Right forelimb (tissue), 1 donor: ENCODE data around the gene PIN1.
"Not testable (repeated sequence)": the region's sequence is repeated elsewhere in the genome, so short reads cannot be mapped to it uniquely, and the experiment has no call there.

Experiments used
- DNase-seq: peaks from one replicate; pipeline ENCODE4 v3.0.0-alpha.2; 2018

Gene PIN1

GRCh38 chr19:9834726-9835506, at the start of gene PIN1:
PIN1 (plus strand) TSS chr19:9835318; CDS start chr19:9835345, 27 bp downstream.
- DNase-seq: peak; percentile 99

GRCh38 chr19:9785367-9786331, 49.5 kb upstream of the PIN1 start:
- peak; percentile 97 for DNase-seq

GRCh38 chr19:9786342-9786741, 48.8 kb upstream of the PIN1 start:
- DNase-seq: no peak

GRCh38 chr19:9786819-9787218, 48.3 kb upstream of the PIN1 start:
- DNase-seq: no peak

- not testable (repeated sequence) for DNase-seq
Measured at GRCh38 chr19:9788604-9789003, 46.5 kb upstream of the PIN1 start.

- no peak for DNase-seq
Measured at GRCh38 chr19:9789066-9789465, 46.1 kb upstream of the PIN1 start.

GRCh38 chr19:9789579-9789978, 45.5 kb upstream of the PIN1 start:
- DNase-seq: not testable (repeated sequence)

- DNase-seq: not testable (repeated sequence)
Measured at GRCh38 chr19:9791073-9791367, 44.1 kb upstream of the PIN1 start.

GRCh38 chr19:9791552-9792205, 43.4 kb upstream of the PIN1 start:
- peak; percentile 99 for DNase-seq

- DNase-seq: peak; percentile 98
Measured at GRCh38 chr19:9792206-9793070, 42.7 kb upstream of the PIN1 start.

GRCh38 chr19:9793071-9793591, 42.0 kb upstream of the PIN1 start:
- no peak for DNase-seq

- DNase-seq: peak; percentile 88
Measured at GRCh38 chr19:9796113-9796773, 38.9 kb upstream of the PIN1 start.

GRCh38 chr19:9797871-9798270, 37.2 kb upstream of the PIN1 start:
- DNase-seq: no peak

- DNase-seq: no peak
Measured at GRCh38 chr19:9799162-9799561, 36.0 kb upstream of the PIN1 start.

- no peak for DNase-seq
Measured at GRCh38 chr19:9801976-9802375, 33.1 kb upstream of the PIN1 start.

GRCh38 chr19:9806803-9807202, 28.3 kb upstream of the PIN1 start:
- no peak for DNase-seq

- DNase-seq: no peak
Measured at GRCh38 chr19:9808855-9809824, 26.0 kb upstream of the PIN1 start.

- no peak for DNase-seq
Measured at GRCh38 chr19:9811139-9811538, 24.0 kb upstream of the PIN1 start.

GRCh38 chr19:9818175-9818733, 16.9 kb upstream of the PIN1 start:
- peak; percentile 53 for DNase-seq
